HEK293 (cell line): ENCODE results near the gene ATXN7.

Experiments used
- CTCF ChIA-PET: fragments of 350-600 bp; formaldehyde crosslinking; extraction: SDS; loops from one replicate; lab custom pipeline; 2021; ENCODE audit warnings: antibody characterized with exemption; lab: Yijun Ruan, JAX
- POLR2A ChIA-PET: fragments of 300-600 bp; formaldehyde crosslinking; extraction: SDS; loops from one replicate; lab custom pipeline; 2020; ENCODE audit warnings: antibody characterized with exemption, inconsistent platforms; lab: Yijun Ruan, JAX
- H3K27ac ChIP-seq: fragments of 200-500 bp; sonication (Bioruptor generic); 2 replicates; pipeline ENCODE4 v1.5.1; 2014; ENCODE audit warnings: low read depth, low read length, control low read depth, inconsistent platforms; ENCODE audit errors: extremely low read depth
- H3K36me3 ChIP-seq, 2 experiments: fragments of 200-500 bp in 1 of 2; sonication (Bioruptor generic) in 1 of 2; 1 replicate in 1 of 2; 2 replicates in 1 of 2; pipeline ENCODE4 v1.5.1; 2014 to 2017; ENCODE audit warnings: inconsistent platforms in 2 of 2, low read length in 2 of 2; ENCODE audit not compliant: control insufficient read depth in 2 of 2, insufficient read depth in 1 of 2
- H3K4me1 ChIP-seq: fragments of 200-500 bp; sonication (Bioruptor generic); 2 replicates; pipeline ENCODE4 v1.5.1; 2014; ENCODE audit warnings: mild to moderate bottlenecking, low read length, inconsistent platforms; ENCODE audit not compliant: control insufficient read depth, insufficient read depth
- H3K4me3 ChIP-seq: 2 replicates; pipeline ENCODE4 v1.5.1; 2011; ENCODE audit warnings: low read depth, mild to moderate bottlenecking, control low read depth, low read length, moderate library complexity
- H3K9me3 ChIP-seq: fragments of 200-500 bp; sonication (Bioruptor generic); 2 replicates; pipeline ENCODE4 v1.5.1; 2014; ENCODE audit warnings: low read depth, low read length, inconsistent platforms; ENCODE audit not compliant: control insufficient read depth, insufficient read depth
- BCL11A ChIP-seq: fragments of 450-650 bp; formaldehyde crosslinking; IDR thresholded peaks from 2 replicates; pipeline ENCODE4 v1.5.1; 2016; ENCODE audit warnings: low read depth, missing biosample characterization, missing genetic modification characterization
- BCL11B ChIP-seq: fragments of 450-650 bp; formaldehyde crosslinking; IDR thresholded peaks from 2 replicates; pipeline ENCODE4 v1.5.1; 2016; ENCODE audit warnings: low read depth, missing biosample characterization, missing genetic modification characterization
- GLI4 ChIP-seq: fragments of 450-650 bp; formaldehyde crosslinking; IDR thresholded peaks from 2 replicates; pipeline ENCODE4 v1.5.1; 2016; ENCODE audit warnings: missing biosample characterization, missing genetic modification characterization
- KLF10 ChIP-seq: fragments of 450-650 bp; IDR thresholded peaks from 2 replicates; pipeline ENCODE4 v1.5.1; 2018; ENCODE audit warnings: missing biosample characterization, mild to moderate bottlenecking, missing genetic modification characterization
- OSR2 ChIP-seq: fragments of 450-650 bp; formaldehyde crosslinking; IDR thresholded peaks from 2 replicates; pipeline ENCODE4 v1.5.1; 2016; ENCODE audit warnings: missing biosample characterization, missing genetic modification characterization
- WT1 ChIP-seq: fragments of 450-650 bp; formaldehyde crosslinking; IDR thresholded peaks from 2 replicates; pipeline ENCODE4 v1.5.1; 2016; ENCODE audit warnings: missing biosample characterization, missing genetic modification characterization
- YY2 ChIP-seq: fragments of 450-650 bp; formaldehyde crosslinking; IDR thresholded peaks from 2 replicates; pipeline ENCODE4 v1.5.1; 2016; ENCODE audit warnings: missing biosample characterization, missing genetic modification characterization
- ZFP3 ChIP-seq: fragments of 450-650 bp; formaldehyde crosslinking; IDR thresholded peaks from 2 replicates; pipeline ENCODE4 v1.5.1; 2016; ENCODE audit warnings: low read depth, missing biosample characterization, missing genetic modification characterization
- ZNF211 ChIP-seq: fragments of 450-650 bp; formaldehyde crosslinking; IDR thresholded peaks from 2 replicates; pipeline ENCODE4 v1.5.1; 2016; ENCODE audit warnings: low read depth, missing biosample characterization, missing genetic modification characterization
- ZNF394 ChIP-seq: fragments of 450-650 bp; formaldehyde crosslinking; IDR thresholded peaks from 2 replicates; pipeline ENCODE4 v1.5.1; 2016; ENCODE audit warnings: missing biosample characterization, missing genetic modification characterization, mild to moderate bottlenecking, moderate library complexity, borderline replicate concordance
- ZNF423 ChIP-seq: fragments of 450-650 bp; formaldehyde crosslinking; IDR thresholded peaks from 2 replicates; pipeline ENCODE4 v1.5.1; 2016; ENCODE audit warnings: missing biosample characterization, missing genetic modification characterization
- ZNF518A ChIP-seq: fragments of 450-650 bp; formaldehyde crosslinking; conservative IDR thresholded peaks from 2 replicates; pipeline ENCODE4 v1.5.1; 2016; ENCODE audit warnings: low read depth, missing biosample characterization, missing genetic modification characterization
- ZNF521 ChIP-seq: fragments of 450-650 bp; formaldehyde crosslinking; IDR thresholded peaks from 2 replicates; pipeline ENCODE4 v1.5.1; 2017; ENCODE audit warnings: missing biosample characterization, mild to moderate bottlenecking, missing genetic modification characterization
- ZNF529 ChIP-seq: fragments of 450-650 bp; formaldehyde crosslinking; IDR thresholded peaks from 2 replicates; pipeline ENCODE4 v1.5.1; 2017; ENCODE audit warnings: missing genetic modification characterization, missing biosample characterization; ENCODE audit not compliant: insufficient replicate concordance
- ZNF549 ChIP-seq: fragments of 450-650 bp; IDR thresholded peaks from 2 replicates; pipeline ENCODE4 v1.5.1; 2018; ENCODE audit warnings: missing biosample characterization, missing genetic modification characterization, mild to moderate bottlenecking, inconsistent platforms, moderate library complexity
- ZNF571 ChIP-seq: fragments of 450-650 bp; formaldehyde crosslinking; IDR thresholded peaks from 2 replicates; pipeline ENCODE4 v1.5.0; 2017; ENCODE audit warnings: missing biosample characterization, missing genetic modification characterization
- ZNF639 ChIP-seq: fragments of 450-650 bp; formaldehyde crosslinking; IDR thresholded peaks from 2 replicates; pipeline ENCODE4 v1.5.1; 2016; ENCODE audit warnings: missing biosample characterization, missing genetic modification characterization
- ZXDB ChIP-seq: fragments of 450-650 bp; formaldehyde crosslinking; IDR thresholded peaks from 2 replicates; pipeline ENCODE4 v1.5.1; 2016; ENCODE audit warnings: missing biosample characterization, missing genetic modification characterization

ATXN7 gene

DNA sequence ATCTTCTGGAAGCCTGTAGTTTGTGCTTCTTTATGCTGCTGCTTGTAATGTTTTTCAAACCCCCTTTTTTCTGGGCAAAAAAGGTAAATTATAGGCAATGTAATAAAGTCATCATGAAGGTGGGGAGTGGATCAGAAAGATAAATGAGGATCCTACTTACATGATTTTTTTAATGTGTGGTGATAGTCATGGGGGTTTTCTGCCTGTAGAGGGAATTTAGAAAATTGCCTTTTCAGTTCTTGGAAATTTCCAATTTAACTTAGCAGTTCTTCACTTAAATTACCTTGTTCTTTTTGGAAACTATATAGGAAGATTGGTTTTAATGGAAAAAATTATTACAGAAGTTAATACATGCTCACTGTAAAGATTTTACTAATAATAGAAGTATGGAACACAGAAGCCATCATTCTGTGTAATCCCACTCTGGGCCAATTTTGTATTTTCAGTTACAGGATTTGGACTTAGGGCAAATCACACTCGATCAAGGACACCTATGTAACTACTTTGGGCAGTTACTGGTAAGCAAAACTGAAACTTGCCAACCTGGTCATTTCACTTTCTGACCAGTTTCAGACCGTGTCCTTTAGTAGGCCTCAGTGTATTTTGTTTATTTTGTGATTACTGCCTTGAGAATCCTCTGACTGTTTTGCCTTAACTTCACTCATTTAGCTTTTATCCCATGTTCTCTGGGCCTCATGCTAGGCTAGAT lies 59.0 kb downstream of the ATXN7 start (continued):
- no peak for TF ChIP-seq ZNF571
- no peak for TF ChIP-seq ZFP3 (tag by site-specific recombination)
- TF ChIP-seq GLI4 (tag by site-specific recombination): no peak
- TF ChIP-seq OSR2 (tag by site-specific recombination): no peak
- no peak for TF ChIP-seq ZNF529 (tag by site-specific recombination)

- H3K4me3 ChIP-seq: no peak overlapping the region
- H3K36me3 ChIP-seq: peaks cover 3 to 43% of the 10 kb centered on the region in 2 experiments; a peak in 1 of 3 replicates
- H3K9me3 ChIP-seq: no peaks in the 10 kb centered on the region
- H3K4me1 ChIP-seq: no peaks in the 10 kb centered on the region
- ChIA-PET POLR2A (no interaction called here), CTCF (no interaction called here)
- no peak overlapping the region for H3K27ac ChIP-seq
- TF ChIP-seq KLF10 (tag by site-specific recombination) (no peak), ZNF394 (tag by site-specific recombination) (no peak), ZNF549 (tag by site-specific recombination) (no peak), ZNF518A (no peak), YY2 (tag by site-specific recombination) (no peak), ZNF211 (no peak), BCL11B (tag by site-specific recombination) (no peak)
Observed at GRCh38 chr3:63926309-63926708, 62.6 kb downstream of the ATXN7 start.

- H3K27ac ChIP-seq: no peak overlapping the region
- no peaks in the 10 kb centered on the region; the same call in 1 of the 2 replicates for H3K4me1 ChIP-seq
- POLR2A ChIA-PET: interaction anchor here (0.5 to 1.0 kb wide), 2 partner anchors 16 to 62 kb away, joined by 3 to 6 read pairs; no protein-coding TSS in a partner anchor
- TF ChIP-seq ZNF423 (tag by site-specific recombination): no peak
- TF ChIP-seq, all 188 proteins: peak for 0
- Histone ChIP-seq H3K36me3 (peaks cover 3 to 35% of the 10 kb centered on the region in 2 experiments; a peak in 1 of 3 replicates), H3K9me3 (no peaks in the 10 kb centered on the region), H3K4me3 (no peak overlapping the region)
- CTCF ChIA-PET: interaction anchor here (0.7 kb wide), 1 partner anchor 52 kb away, joined by 8 read pairs; no protein-coding TSS in a partner anchor
Observed at GRCh38 chr3:63927422-63928280, 64.0 kb downstream of the ATXN7 start.

- H3K27ac ChIP-seq: no peak overlapping the region
- CTCF ChIA-PET: no interaction called here
Observed at GRCh38 chr3:63931290-63931689, 67.6 kb downstream of the ATXN7 start.

More at GRCh38 chr3:63931290-63931689, 67.6 kb downstream of the ATXN7 start:
- Histone ChIP-seq H3K4me1 (peaks cover 4% of the 10 kb centered on the region), H3K4me3 (no peak overlapping the region), H3K36me3 (peaks cover under 1 to 5% of the 10 kb centered on the region in 2 experiments; a peak in 1 of 3 replicates), H3K9me3 (no peaks in the 10 kb centered on the region)
- POLR2A ChIA-PET: no interaction called here
- TF ChIP-seq ZXDB (tag by site-specific recombination) (no peak), ZNF639 (no peak), WT1 (tag by site-specific recombination) (no peak), ZNF521 (no peak), BCL11A (tag by site-specific recombination) (no peak)
